ENCODE results near the gene MAN2B1.
"Not testable (repeated sequence)": the region's sequence is repeated elsewhere in the genome, so short reads cannot be mapped to it uniquely, and the experiment has no call there.

Gene MAN2B1

GRCh38 chr19:12706332-12706718 lies 39.8 kb upstream of the MAN2B1 start:
- TF ChIP-seq CTCF (IDR thresholded peaks at IDR 0.05; ENCODE audit: low read depth, low read length, missing control alignments): no peak
- in situ Hi-C loops (cut with HindIII; ENCODE audit: low sequenced_read_pairs): no loop called here
- DNase-seq (ENCODE audit: low read depth): no peak
- no peak overlapping the region for H3K4me3 ChIP-seq (ENCODE audit: low read depth, low read length)

GRCh38 chr19:12705654-12706331 lies 39.3 kb upstream of the MAN2B1 start:
- in situ Hi-C loops (cut with HindIII; ENCODE audit: low sequenced_read_pairs): no loop called here
- no peak for DNase-seq (ENCODE audit: low read depth)
- no peak for TF ChIP-seq CTCF (IDR thresholded peaks at IDR 0.05; ENCODE audit: low read depth, low read length, missing control alignments)
- no peak overlapping the region for H3K4me3 ChIP-seq (ENCODE audit: low read depth, low read length)

- no peak overlapping the region for H3K4me3 ChIP-seq (ENCODE audit: low read depth, low read length)
- DNase-seq (ENCODE audit: low read depth): no peak
- TF ChIP-seq CTCF (IDR thresholded peaks at IDR 0.05; ENCODE audit: low read depth, low read length, missing control alignments): no peak
- in situ Hi-C loops (cut with HindIII; ENCODE audit: low sequenced_read_pairs): no loop called here
Measured at GRCh38 chr19:12705169-12705568, 38.6 kb upstream of the MAN2B1 start.

GRCh38 chr19:12703046-12703445 lies 36.5 kb upstream of the MAN2B1 start:
- DNase-seq (ENCODE audit: low read depth): peak; percentile 13
- TF ChIP-seq CTCF (IDR thresholded peaks at IDR 0.05; ENCODE audit: low read depth, low read length, missing control alignments): no peak
- in situ Hi-C loops (cut with HindIII; ENCODE audit: low sequenced_read_pairs): no loop called here

GRCh38 chr19:12701596-12702282 lies 35.2 kb upstream of the MAN2B1 start:
- in situ Hi-C loops (cut with HindIII; ENCODE audit: low sequenced_read_pairs): no loop called here
- no peak for DNase-seq (ENCODE audit: low read depth)
- no peak for TF ChIP-seq CTCF (IDR thresholded peaks at IDR 0.05; ENCODE audit: low read depth, low read length, missing control alignments)

More at GRCh38 chr19:12703046-12703445, 36.5 kb upstream of the MAN2B1 start:
- no peak overlapping the region for H3K4me3 ChIP-seq (ENCODE audit: low read depth, low read length)

GRCh38 chr19:12698138-12698537 lies 31.6 kb upstream of the MAN2B1 start:
- no peak overlapping the region for H3K4me3 ChIP-seq (ENCODE audit: low read depth, low read length)
- DNase-seq (ENCODE audit: low read depth): no peak
- TF ChIP-seq CTCF (IDR thresholded peaks at IDR 0.05; ENCODE audit: low read depth, low read length, missing control alignments): no peak
- in situ Hi-C loops (cut with HindIII; ENCODE audit: low sequenced_read_pairs): no loop called here

More at GRCh38 chr19:12701596-12702282, 35.2 kb upstream of the MAN2B1 start:
- no peak overlapping the region for H3K4me3 ChIP-seq (ENCODE audit: low read depth, low read length)

GRCh38 chr19:12697425-12697824 lies 30.9 kb upstream of the MAN2B1 start:
- in situ Hi-C loops (cut with HindIII; ENCODE audit: low sequenced_read_pairs); DNase-seq (ENCODE audit: low read depth); H3K4me3 ChIP-seq (ENCODE audit: low read depth, low read length): not testable (repeated sequence)

Measured in astrocyte of the cerebellum (primary cell).